ENCODE measurements around the gene OR5M8.

Gene OR5M8

DNA sequence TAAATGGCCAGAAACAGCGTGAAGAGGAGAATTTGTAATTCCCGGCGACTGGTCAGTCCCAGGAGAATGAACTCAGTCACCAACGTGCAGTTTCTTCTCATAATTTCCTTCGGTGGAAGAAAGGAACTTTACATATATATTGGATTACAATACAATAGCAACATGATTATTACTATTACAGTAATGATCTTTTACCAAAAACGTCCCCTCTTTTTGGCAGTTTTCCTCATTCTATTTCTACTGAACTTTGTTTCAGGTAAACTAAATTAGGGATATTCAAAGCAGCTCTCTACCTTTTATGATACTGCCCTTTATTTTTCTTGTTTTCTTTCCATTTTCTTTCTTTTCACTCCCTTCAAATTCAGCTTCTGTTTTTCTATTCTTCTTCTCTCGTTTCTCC lies at the start of gene OR5M8:
OR5M8 (minus strand) TSS at position 101 of the 400 bp plus-strand sequence; CDS start at position 101, 0 bp downstream.
- no peak for DNase-seq

DNA sequence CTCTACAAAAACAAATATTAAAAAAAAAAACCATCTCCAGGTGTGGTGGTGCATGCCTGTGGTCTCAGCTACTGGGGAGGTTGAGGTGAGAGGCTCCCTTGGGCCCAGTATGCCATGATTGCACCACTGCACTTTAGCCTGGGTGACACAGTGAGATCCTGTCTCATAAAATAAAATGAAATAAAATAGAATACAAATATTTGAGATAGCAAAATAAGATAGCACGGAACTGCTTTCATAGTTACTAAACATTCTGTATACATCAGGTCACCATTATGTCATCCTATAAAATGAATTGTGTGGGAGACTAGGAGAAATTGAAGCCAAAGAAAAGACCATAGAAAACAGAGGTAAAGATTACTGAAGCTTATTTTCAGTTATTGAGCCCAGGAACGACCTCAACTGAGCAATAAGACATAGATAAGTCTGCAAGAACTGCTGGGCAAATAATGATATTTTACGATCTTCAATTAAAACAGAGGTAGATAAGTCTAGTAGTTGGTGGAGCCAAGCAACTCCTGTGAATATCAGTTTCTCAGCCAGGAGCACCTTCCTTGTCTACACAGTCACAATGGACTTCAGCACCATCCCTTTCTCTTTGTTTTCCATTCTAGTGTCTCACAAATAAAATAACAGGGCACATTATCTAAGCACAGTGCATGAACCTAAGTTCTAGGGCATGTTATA lies 42.0 kb upstream of the OR5M8 start:
- DNase-seq: no peak

DNA sequence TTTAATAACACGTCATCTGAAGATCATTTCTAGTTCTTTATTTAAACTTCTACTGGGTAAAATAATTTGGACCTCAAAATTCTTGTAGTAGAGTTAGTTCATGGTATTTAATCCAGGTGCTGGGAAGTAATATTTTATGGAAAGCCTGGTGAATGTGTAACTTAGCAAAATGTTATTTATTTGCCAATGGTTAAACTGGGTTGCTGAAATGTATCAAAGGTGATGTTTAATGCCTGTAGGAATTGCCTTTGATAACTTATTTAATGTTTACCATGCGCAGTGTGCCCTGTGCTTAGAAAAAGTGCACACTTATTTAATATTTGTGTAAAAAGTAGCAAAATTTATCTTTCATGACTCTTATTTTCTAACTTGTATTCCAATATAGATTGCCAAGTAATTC lies 40.7 kb upstream of the OR5M8 start:
- DNase-seq: no peak

DNA sequence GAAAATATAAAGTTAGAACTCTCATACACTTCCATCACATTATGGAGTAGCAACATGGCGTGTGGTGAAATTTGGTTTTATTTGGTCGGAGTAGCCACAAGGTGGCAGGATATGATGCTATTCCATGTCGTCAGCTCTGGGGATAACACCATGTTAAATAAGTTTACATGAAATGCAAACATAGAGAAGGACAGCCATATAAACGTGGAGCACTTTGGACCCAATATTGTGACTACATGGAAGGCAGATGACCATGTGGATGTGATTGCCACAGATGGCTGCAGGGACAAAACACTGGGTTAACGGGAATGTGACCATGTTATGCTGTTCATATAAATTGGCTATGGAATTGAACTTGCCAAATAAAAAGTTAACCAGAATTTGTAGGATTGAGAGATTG lies 30.8 kb upstream of the OR5M8 start:
- DNase-seq: no peak

DNA sequence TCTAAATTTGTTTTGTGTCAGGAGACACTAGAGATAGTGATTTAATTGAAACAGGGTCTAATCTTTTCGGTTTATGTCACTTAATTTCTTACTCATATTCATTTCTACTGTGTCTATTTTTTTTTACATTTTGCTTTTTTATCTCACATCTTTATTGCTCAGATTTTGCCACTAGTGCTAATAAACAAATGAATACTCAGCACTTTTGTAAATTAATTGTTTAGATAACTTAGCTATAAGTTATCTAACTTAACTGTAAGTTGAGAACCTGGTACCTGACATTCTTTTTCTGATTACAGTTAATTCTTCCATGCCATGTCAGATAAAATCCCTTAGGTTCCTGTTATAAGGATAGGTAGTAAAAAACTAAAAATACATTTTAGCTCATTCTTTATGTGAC lies 22.1 kb upstream of the OR5M8 start:
- DNase-seq: no peak

DNA sequence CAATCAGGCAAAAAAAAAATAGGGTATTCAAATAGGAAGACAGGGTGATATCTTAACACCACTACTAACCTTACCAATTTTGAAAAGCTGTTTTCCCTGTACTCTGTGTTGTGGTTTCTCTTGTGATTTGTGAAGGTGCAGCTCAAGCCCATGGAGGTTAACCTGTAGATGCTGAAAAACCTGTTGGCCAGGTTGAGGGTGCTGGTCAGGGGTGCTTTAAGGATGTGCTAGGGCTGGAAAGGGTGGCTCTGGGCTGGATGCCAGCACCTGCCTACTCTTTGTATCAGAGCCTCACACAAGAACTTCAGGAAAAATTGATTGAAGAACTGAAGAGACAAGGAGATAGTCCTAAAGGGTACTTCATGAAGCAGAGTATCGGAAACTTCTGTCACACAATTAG lies 18.3 kb upstream of the OR5M8 start:
- no peak for DNase-seq

DNA sequence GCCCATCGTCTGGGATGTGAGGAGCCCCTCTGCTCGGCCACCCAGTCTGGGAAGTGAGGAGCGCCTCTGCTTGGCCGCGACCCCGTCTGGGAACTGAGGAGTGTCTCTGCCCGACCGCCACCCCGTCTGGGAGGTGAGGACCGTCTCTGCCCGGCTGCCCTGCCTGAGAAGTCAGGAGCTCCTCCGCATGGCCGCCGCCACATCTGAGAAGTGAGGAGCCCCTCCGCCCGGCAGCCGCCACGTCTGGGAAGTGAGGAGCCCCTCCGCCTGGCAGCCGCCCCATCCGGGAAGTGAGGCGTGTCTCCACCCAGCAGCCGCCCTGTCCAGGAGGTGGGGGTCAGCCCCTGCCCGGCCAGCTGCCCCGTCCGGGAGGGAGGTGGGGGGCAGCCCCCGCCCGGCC lies 5.8 kb upstream of the OR5M8 start:
- no peak for DNase-seq

DNA sequence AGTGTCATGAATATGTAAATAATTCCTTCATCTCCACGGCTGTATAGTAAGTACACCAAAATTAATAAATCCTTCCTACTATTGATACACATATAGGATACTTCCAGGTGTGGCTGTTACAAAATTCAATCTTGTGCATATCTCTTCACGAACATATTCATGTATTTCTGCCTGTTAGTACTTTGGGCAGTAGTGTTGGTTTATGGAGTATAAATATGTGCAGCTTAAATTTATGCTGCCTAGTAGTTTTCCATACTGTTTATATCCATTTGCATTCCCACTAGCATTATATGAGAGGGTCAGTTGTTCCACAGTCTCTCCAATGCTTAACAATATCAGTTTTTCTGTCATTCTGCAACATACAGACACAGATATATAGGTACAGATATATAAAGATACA lies 3.9 kb upstream of the OR5M8 start:
- no peak for DNase-seq

DNA sequence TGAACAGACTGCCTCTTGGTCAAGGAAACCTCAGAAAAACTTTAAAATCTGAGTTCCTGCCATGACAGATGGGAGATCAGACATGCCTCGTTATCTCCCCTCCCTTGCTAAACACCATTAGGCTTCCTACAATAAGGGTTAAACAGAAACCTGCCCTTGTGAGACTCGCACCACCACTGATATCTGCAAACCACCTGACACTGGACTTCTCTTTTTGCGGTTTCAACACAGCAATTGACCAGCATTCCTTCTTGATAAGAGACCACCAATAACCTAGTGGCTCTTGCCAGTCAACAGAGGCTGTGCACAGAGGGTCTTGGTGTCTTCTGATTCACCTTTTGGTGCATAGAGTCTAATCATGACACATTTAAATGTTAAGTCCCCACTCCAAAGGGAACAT lies 4.4 kb downstream of the OR5M8 start:
- DNase-seq: no peak

DNA sequence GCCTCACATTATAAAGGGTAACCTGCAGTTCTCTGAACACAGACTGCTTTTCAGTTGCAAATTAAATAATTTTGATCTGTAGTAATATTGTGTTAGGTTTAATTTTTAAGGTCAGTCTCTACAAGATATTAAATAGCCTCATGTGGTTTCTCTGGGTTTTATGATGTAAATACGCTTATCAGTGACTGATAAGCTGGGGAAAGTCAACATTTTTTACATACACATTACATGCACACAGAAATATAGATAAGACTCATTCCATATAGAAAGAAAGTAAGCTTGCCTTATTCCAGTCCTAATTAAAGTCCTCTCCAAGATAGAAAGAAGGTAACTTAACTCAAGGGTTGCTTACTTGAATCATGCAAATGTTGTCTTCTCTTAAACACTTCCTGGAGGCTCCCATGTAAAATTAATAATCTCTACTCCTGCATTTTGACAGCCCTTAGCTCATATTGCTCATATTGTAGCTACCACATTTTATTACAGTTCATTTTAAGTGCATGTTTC lies 16.4 kb downstream of the OR5M8 start:
- DNase-seq: no peak

DNA sequence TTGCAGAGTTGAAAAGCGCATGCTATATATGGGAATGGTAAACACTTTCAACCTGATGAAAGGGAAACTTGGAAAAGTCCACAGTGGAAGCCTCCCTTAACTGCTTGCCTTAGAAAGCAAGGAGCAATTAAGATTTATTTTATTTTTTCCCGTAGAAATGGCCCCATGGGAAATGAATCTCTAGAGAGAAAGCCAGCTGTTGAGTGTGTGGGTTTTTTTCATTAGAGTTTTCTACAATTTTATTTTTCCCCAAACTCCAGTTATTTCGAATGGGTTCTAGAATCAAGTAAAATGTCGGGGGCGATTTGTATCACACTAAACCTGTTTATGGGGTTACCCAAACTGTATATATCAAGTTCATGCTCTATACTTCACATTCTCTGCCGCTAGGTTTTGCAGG lies 17.9 kb downstream of the OR5M8 start, which contains the start of gene OR5M3:
OR5M3 (minus strand) TSS at position 101 of the 400 bp plus-strand sequence. CDS start 2,855 bp downstream, outside the sequence.
- DNase-seq: no peak

DNA sequence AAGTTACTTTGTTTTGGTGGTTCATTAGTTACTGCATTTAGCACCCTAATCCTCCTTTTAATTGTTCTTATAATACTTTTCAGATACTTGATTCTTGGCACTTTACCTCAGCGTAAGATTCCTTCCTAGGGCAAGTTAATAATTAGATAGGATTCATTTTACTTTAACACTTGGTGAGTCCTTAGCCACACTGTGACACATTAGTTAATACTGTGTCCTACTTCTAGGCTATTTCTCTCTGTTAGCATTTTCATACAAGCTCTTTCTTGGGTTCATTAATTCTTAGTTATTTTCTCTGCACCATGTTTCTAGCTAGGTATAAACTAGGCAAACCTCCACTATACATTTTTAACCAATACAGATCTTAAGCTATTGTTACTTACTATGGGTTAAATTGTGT lies 34.1 kb downstream of the OR5M8 start:
- no peak for DNase-seq

DNA sequence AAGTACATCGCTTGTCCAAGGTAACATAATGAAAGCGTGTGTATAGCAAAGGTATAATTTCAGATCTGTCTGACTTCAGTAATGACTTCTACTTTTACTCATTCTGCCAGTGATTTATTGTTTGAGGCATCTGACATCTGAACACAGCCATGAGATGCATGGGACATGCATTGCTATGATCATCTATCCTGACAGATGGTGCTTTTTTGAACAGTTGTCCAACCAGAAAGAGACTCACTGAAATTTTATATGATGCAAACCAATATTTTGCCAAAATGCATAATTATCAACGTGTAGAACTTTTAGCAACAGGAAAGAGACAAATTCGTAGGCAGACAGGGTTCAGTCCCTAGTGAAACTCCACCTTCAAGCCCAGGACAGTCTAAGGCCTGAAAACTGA lies 37.6 kb downstream of the OR5M8 start:
- DNase-seq: no peak
